ENCODE results near the gene UHRF1.
"Not testable (repeated sequence)": the region's sequence is repeated elsewhere in the genome, so short reads cannot be mapped to it uniquely, and the experiment has no call there.

UHRF1 gene

DNA sequence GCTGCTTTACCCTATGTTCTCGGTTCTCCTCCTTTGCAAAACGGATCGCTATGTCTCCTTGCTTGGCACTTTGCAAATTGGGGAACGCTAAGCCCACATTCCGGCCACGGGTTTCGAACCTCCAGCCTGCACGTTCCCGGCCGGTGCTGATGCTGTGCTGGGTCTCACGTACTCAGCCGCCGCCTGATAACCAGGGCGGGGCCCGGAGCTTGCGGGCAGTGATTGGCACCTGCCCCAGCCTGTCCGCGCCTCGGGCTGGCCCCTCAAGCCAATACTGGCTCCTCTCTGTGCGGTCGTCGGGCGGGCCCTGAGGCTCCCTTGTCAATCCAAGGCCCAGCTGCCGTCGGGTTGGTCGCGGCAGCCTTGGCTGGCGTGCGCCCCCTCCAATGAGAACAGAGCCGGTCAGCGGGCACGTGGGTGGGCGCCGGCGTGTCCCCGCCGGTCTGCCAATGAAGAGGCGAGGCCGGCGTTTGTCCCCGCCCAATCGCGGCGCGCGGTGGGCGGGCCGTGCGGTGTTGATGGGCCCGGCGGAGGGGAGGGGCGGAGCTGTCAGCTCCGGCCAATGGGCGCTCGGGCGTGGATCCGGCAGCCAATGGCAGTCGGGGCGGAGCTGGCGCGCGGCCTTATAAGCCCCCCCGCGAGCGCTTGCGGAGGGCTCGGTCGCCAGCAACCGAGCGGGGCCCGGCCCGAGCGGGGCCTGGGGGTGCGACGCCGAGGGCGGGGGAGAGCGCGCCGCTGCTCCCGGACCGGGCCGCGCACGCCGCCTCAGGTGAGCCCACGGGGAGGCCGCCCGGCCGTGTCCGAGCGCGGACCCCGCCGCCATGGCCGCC is 59.4 kb downstream of the UHRF1 start, which contains the start of gene KDM4B:
KDM4B (plus strand) TSS at position 652 of the 830 bp plus-strand sequence. CDS start 63,778 bp downstream, outside the sequence.
- Histone ChIP-seq H3K4me3 (ENCODE audit: low read length) (peak within 1 kb of the TSS; percentile 78), H3K36me3 (ENCODE audit: insufficient read depth, low read length) (peaks cover 7% of the 10 kb centered on the region), H3K9me3 (replicated peaks; ENCODE audit: low read length) (no peaks in the 10 kb centered on the region), H3K4me2 (ENCODE audit: low read length) (peak within 1 kb of the TSS; percentile 96), H3K4me1 (ENCODE audit: control insufficient read depth, insufficient read depth, low read length) (peaks cover 39% of the 10 kb centered on the region), H3K27me3 (ENCODE audit: control insufficient read depth, insufficient read depth, low read length) (no peaks in the 10 kb centered on the region), H3K9ac (ENCODE audit: low read depth, low read length) (peak within 1 kb of the TSS; percentile 83)

DNA sequence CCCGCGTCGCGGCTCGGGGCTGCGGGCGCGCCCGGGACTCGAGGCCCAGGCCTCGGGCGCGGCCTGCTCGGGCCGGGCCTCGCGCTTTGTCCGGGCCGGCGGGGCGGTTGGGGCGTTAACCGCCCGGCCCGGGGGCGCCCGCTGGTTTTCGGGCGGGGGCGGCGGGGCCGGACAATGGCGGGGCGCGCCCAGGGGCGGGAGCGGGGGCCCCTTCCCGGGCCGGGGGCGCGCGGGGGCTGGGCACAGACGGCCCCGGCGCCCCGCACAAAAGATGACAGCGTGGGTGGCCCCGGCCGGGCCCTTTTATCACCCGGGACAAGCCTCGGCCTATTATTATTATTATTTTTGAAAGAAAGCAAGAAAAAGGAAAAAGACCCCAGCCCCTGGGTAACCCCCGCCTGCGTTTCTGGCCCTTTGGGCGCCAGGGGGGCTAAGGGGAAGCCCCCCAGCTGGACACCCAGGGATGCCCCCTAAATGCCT is 60.0 kb downstream of the UHRF1 start:
- Histone ChIP-seq H3K9ac (ENCODE audit: low read depth, low read length) (peak overlapping the region; percentile 83), H3K9me3 (replicated peaks; ENCODE audit: low read length) (no peaks in the 10 kb centered on the region), H3K4me1 (ENCODE audit: control insufficient read depth, insufficient read depth, low read length) (peaks cover 39% of the 10 kb centered on the region), H3K27me3 (ENCODE audit: control insufficient read depth, insufficient read depth, low read length) (no peaks in the 10 kb centered on the region), H3K4me2 (ENCODE audit: low read length) (peak overlapping the region; percentile 96), H3K36me3 (ENCODE audit: insufficient read depth, low read length) (peaks cover 6% of the 10 kb centered on the region), H3K4me3 (ENCODE audit: low read length) (peak overlapping the region; percentile 78)

DNA sequence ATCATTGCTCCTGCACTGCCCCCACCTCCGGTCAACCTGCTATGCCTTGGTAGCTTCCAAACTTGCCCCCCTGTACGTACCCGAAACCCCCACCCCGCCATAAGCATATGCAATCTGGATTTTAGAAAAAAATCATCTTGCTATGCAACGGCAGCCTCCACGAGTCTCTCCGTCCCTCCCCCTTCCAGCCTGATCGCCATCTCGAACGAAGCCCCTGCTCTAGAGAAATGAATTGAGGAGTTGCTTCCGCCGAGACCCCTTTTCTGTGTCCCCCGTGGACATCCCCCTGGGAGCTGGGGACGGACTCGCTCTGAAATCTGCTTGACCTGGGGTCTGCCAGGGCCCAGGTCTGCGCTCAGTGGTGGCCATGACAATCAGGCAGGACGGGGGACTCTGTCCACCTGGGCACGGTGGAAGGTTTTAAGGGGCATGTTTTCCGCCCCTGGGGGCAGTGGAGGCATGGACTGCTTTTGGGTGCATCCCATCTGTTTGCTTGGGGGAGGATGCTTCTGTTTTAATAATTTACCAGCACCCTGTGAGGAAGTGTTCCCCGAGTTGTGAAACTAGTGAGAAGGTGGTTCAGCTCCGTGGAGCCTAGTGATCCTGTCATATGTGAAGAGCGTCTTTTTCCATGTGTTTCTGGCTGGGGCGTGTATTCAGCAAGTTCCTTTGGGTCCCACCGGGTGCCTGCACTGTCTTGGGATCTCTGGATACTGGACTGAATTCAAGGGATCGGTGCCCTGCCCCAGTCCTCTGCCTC is 60.7 kb downstream of the UHRF1 start:
- Histone ChIP-seq H3K36me3 (ENCODE audit: insufficient read depth, low read length) (peaks cover 3% of the 10 kb centered on the region), H3K4me3 (ENCODE audit: low read length) (peak overlapping the region; percentile 78), H3K4me1 (ENCODE audit: control insufficient read depth, insufficient read depth, low read length) (peaks cover 39% of the 10 kb centered on the region), H3K9ac (ENCODE audit: low read depth, low read length) (peak overlapping the region; percentile 83), H3K4me2 (ENCODE audit: low read length) (peak overlapping the region; percentile 96), H3K9me3 (replicated peaks; ENCODE audit: low read length) (no peaks in the 10 kb centered on the region), H3K27me3 (ENCODE audit: control insufficient read depth, insufficient read depth, low read length) (no peaks in the 10 kb centered on the region)

DNA sequence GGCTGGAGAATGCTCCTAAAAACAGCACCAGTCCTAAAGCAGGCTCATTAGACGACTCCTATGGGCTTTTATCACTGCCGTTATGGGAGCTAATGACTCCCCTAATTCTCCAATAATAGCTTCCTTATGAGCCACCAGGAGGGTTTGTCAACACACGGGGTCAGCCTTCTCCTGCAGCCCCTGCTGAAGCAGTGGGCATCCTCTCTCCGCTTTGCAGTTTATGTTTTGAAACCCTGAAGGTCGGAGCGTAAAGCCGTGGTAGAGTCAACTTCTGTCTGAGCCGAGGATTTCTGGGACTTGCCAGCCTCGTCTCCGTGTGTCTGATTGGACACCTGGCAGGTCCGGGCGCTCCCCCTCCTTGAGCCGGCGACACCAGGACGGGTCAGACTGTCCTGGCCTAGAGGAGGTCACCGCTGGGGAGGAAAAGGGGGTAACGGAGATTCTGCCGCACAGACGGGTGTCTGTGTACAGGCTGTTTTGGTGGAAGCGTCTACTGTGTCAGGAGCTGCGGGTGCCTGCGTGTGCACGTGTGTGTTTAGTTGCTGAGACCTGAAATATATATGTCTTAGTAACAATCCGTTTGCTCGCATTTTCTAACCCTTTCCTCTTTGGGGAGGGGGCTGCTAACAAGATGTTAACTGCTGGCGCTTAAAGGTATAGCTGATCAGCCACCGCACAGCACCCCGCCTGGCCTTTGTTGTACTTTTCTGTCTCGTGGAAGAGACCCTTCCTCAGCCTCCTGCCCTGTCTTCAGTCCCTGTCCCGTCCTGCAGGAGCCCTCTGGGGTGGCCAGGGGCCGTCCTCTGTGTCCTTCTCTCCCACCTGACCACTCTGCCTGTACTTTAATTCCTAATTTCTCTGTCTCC is 61.5 kb downstream of the UHRF1 start:
- Histone ChIP-seq H3K4me1 (ENCODE audit: control insufficient read depth, insufficient read depth, low read length) (peaks cover 42% of the 10 kb centered on the region), H3K36me3 (ENCODE audit: insufficient read depth, low read length) (no peaks in the 10 kb centered on the region), H3K4me3 (ENCODE audit: low read length) (peak overlapping the region; percentile 78), H3K9me3 (replicated peaks; ENCODE audit: low read length) (no peaks in the 10 kb centered on the region), H3K9ac (ENCODE audit: low read depth, low read length) (peak overlapping the region; percentile 83), H3K4me2 (ENCODE audit: low read length) (peak overlapping the region; percentile 96), H3K27me3 (ENCODE audit: control insufficient read depth, insufficient read depth, low read length) (no peaks in the 10 kb centered on the region)

DNA sequence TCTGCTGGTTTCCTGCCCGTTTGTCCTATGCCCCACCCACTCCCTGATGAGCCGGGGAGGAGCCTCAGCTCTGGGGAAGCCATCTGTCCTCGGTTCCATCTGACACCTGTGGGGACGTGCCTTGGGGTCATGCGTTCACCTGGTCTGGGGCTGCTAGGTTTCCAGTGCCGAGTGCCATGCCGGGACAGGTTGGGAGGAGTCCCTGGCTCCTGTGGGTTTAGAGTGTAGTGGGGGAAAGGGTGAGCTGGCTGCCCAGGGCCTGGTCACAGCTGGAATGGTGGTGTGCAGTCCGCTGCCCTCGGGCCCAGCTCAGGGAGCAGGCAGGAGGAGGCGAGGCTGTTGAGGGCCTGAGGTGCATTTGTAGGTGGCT is 62.1 kb downstream of the UHRF1 start:
- Histone ChIP-seq H3K27me3 (ENCODE audit: control insufficient read depth, insufficient read depth, low read length) (no peaks in the 10 kb centered on the region), H3K9me3 (replicated peaks; ENCODE audit: low read length) (no peaks in the 10 kb centered on the region), H3K4me2 (ENCODE audit: low read length) (peak overlapping the region; percentile 96), H3K9ac (ENCODE audit: low read depth, low read length) (peak overlapping the region; percentile 83), H3K4me1 (ENCODE audit: control insufficient read depth, insufficient read depth, low read length) (peaks cover 48% of the 10 kb centered on the region), H3K36me3 (ENCODE audit: insufficient read depth, low read length) (no peaks in the 10 kb centered on the region), H3K4me3 (ENCODE audit: low read length) (peak overlapping the region; percentile 78)

DNA sequence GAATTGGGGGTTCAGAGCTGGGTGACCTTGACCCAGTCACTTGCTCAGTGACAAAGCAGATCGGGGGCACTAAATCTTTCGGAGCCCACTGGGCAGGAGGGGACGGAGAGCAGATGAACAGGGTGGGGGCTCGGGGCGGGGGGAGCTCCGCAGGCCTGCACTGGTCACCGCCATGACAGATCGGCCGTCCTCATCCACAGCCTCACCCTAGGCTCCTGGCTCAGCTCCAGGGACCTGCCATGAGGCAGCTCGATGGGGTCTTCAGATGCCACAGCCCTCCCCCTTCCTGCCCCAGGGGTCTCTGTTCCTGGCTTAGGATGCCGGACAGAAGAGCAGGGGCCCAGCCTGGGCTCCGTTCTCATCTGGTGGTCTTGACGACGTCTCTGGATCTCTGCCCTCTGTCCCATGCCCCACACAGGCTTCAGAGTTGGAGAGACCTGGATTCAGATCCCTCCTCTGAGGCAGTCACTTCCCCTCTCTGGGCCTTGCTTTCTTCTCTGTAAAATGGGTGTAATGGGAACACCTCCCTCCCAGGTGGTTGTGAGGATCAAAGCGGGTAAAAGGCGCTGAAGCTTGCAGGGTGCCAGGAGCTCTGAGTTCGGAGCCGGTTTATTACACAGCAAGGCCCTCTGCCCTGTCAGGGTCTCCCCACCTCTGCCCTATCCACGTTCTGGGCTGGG is 62.7 kb downstream of the UHRF1 start:
- peak overlapping the region; percentile 78 for H3K4me3 ChIP-seq (ENCODE audit: low read length)
- H3K36me3 ChIP-seq (ENCODE audit: insufficient read depth, low read length): no peaks in the 10 kb centered on the region
- H3K4me2 ChIP-seq (ENCODE audit: low read length): peak overlapping the region; percentile 96
- no peaks in the 10 kb centered on the region for H3K27me3 ChIP-seq (ENCODE audit: control insufficient read depth, insufficient read depth, low read length)
- peak overlapping the region; percentile 83 for H3K9ac ChIP-seq (ENCODE audit: low read depth, low read length)
- H3K9me3 ChIP-seq (replicated peaks; ENCODE audit: low read length): no peaks in the 10 kb centered on the region
- peaks cover 54% of the 10 kb centered on the region for H3K4me1 ChIP-seq (ENCODE audit: control insufficient read depth, insufficient read depth, low read length)

DNA sequence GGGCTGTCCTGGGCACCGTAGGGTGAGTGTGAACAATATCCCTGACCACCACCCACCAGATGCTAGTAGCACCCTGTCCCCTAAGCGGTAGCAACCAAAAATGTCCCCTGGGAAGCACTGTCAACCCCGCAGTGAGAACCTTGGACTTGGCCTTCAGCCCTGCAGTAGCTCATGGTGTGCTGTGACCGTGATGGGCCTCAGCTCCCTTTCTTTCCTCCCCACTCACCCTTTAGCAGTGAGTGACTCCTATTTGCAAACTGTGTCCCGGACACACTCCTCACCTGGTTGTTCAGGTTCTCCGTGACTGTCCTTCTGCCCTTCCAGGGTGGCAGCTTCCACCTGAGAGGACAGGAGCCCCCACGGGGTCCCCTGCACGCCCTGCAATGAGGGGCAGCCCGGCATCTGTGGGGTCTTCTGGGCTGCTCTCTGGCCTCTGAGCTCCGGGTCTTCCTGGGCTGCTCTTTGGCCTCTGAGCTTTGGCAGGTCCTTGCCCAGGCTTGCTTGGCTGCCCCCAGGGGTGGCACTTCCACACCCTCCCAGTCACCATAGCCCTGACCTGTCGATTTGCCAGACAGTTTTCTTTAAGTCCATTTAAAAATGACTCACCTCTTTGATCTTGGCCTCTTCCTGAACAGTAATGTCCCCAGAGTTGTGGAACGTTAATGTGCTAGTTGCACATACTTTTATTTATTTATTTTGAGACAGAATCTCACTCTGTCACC is 63.4 kb downstream of the UHRF1 start:
- peaks cover 59% of the 10 kb centered on the region for H3K4me1 ChIP-seq (ENCODE audit: control insufficient read depth, insufficient read depth, low read length)
- H3K9ac ChIP-seq (ENCODE audit: low read depth, low read length): no peak overlapping the region
- peak overlapping the region; percentile 9 for H3K4me2 ChIP-seq (ENCODE audit: low read length)
- no peaks in the 10 kb centered on the region for H3K36me3 ChIP-seq (ENCODE audit: insufficient read depth, low read length)
- no peak overlapping the region for H3K4me3 ChIP-seq (ENCODE audit: low read length)
- no peaks in the 10 kb centered on the region for H3K27me3 ChIP-seq (ENCODE audit: control insufficient read depth, insufficient read depth, low read length)
- no peaks in the 10 kb centered on the region for H3K9me3 ChIP-seq (replicated peaks; ENCODE audit: low read length)

DNA sequence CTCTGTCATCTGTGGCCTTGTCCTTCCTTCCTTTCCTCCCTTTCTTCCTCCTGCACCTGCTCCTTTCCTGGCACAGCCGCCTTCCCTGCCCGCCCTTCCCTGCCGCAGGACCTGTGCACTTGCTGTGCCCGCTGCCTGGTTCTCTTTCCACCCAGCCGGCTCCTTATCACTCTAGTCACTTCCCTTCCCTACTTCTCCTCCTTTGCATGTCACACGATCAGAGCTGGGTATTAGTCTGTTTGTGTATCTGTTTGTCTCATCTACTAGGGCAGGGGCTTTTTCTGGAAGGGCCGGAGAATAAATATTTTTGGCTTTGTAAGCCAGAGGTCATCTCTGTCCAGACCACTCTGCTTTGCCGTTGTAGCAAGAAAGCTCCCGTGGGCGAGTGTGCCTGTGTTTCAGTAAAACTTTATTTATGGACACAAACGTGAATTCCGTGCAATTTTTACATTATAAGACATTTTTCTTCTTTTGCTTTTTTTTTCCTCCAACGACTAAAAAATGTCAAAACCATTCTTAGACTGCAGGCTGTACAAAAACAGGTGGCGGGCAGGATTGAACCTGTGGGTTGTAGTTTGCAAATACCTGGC is 65.7 kb downstream of the UHRF1 start:
- Histone ChIP-seq H3K4me3 (ENCODE audit: low read length) (no peak overlapping the region), H3K9ac (ENCODE audit: low read depth, low read length) (no peak overlapping the region), H3K27me3 (ENCODE audit: control insufficient read depth, insufficient read depth, low read length) (no peaks in the 10 kb centered on the region), H3K4me1 (ENCODE audit: control insufficient read depth, insufficient read depth, low read length) (peaks cover 68% of the 10 kb centered on the region), H3K36me3 (ENCODE audit: insufficient read depth, low read length) (no peaks in the 10 kb centered on the region), H3K9me3 (replicated peaks; ENCODE audit: low read length) (no peaks in the 10 kb centered on the region), H3K4me2 (ENCODE audit: low read length) (no peak overlapping the region)

DNA sequence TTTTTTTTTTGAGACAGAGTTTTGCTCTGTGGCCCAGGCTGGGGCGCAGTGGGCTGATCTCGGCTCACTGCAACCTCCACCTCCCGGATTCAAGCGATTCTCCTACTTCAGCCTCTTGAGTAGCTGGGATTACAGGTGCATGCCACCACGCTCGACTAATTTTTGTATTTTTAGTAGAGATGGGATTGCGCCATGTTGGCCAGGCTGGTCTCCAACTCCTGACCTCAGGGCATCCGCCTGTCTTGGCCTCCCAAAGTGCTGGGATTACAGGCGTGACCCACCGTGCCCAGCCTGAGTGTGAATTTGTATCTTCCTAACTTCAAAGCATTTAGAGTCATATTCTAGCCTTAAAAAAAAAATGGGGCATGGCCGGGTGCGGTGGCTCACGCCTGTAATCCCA is 66.3 kb downstream of the UHRF1 start:
- not testable (repeated sequence) for H3K36me3 ChIP-seq (ENCODE audit: insufficient read depth, low read length); H3K4me3 ChIP-seq (ENCODE audit: low read length); H3K27me3 ChIP-seq (ENCODE audit: control insufficient read depth, insufficient read depth, low read length); H3K9me3 ChIP-seq (replicated peaks; ENCODE audit: low read length)
- Histone ChIP-seq H3K4me1 (ENCODE audit: control insufficient read depth, insufficient read depth, low read length) (peaks cover 65% of the 10 kb centered on the region), H3K4me2 (ENCODE audit: low read length) (peak overlapping the region; percentile 83), H3K9ac (ENCODE audit: low read depth, low read length) (peak overlapping the region; percentile 73)

Measured in skeletal muscle satellite cell (primary cell).